ENCODE results near the gene MANEAL. TPM values are rescaled to one million over a fixed set of nuclear protein-coding genes. Genes with fewer than 3 reads are reported as not detected.

The MANEAL gene
- total and polyA plus RNA-seq, 2 of the 13 experiments (the other 11 are each of a cell fraction or from before 2014, with no cell fraction given), result 20.8 to 26.4 TPM

- ATAC-seq (no peak), FAIRE-seq (no peak), DNase-seq (ENCODE audit: low spot score) (no peak)
- WGBS (ENCODE audit: low lambda C conversion rate), result 96% methylated on average over 1 of the region's 1 CpG
- POLR2A ChIA-PET, result interaction anchor here (1.1 kb wide), 1 partner anchor 14 kb away, joined by 4 read pairs; no protein-coding TSS in a partner anchor
- H3K36me3 ChIP-seq (replicated peaks in 1 of 2; ENCODE audit: control insufficient read depth in 1 of 2, insufficient read depth in 2 of 2, low read length in 2 of 2), result peaks cover 14 to 42% of the 10 kb centered on the region in 2 experiments; a peak in 4 of 5 replicates
- no peak overlapping the region for H3K27ac ChIP-seq (ENCODE audit: extremely low read length, insufficient read depth, low read length)
- H3K79me2 ChIP-seq (ENCODE audit: insufficient read depth, low read length), result no peaks in the 10 kb centered on the region
- no peak overlapping the region for H2AFZ ChIP-seq (ENCODE audit: low read length)
- no peaks in the 10 kb centered on the region for H3K27me3 ChIP-seq (ENCODE audit: control insufficient read depth in 1 of 2, insufficient read depth in 2 of 2, low read length in 2 of 2)
- no peaks in the 10 kb centered on the region for H3K4me1 ChIP-seq (ENCODE audit: insufficient read depth, low read length)
- no peak for TF ChIP-seq ZNF543 (CRISPR knock-in tag; IDR thresholded peaks at IDR 0.05)
- no peak for TF ChIP-seq HES4 (CRISPR knock-in tag; IDR thresholded peaks at IDR 0.05; ENCODE audit: borderline replicate concordance)
- TF ChIP-seq PRPF4 (IDR thresholded peaks at IDR 0.05; ENCODE audit: low read depth, low read length, poor library complexity, severe bottlenecking), result no peak
- no peak for TF ChIP-seq AKAP8 (CRISPR knock-in tag; IDR thresholded peaks at IDR 0.05)
- TF ChIP-seq, protein P1, sequence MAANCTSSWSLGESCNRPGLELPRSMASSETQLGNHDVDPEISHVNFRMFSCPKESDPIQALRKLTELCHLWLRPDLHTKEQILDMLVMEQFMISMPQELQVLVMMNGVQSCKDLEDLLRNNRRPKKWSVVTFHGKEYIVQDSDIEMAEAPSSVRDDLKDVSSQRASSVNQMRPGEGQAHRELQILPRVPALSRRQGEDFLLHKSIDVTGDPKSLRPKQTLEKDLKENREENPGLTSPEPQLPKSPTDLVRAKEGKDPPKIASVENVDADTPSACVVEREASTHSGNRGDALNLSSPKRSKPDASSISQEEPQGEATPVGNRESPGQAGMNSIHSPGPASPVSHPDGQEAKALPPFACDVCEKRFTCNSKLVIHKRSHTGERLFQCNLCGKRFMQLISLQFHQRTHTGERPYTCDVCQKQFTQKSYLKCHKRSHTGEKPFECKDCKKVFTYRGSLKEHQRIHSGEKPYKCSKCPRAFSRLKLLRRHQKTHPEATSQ (CRISPR knock-in tag; IDR thresholded peaks at IDR 0.05; ENCODE audit: borderline replicate concordance), result no peak
- TF ChIP-seq YEATS2 (CRISPR knock-in tag; IDR thresholded peaks at IDR 0.05; ENCODE audit: borderline replicate concordance), result no peak
- no TSS peak for BruUV-seq (replicated peaks)
- no peak overlapping the region for H3K4me2 ChIP-seq (ENCODE audit: low read depth, low read length)
- no peaks in the 10 kb centered on the region for H3K9me3 ChIP-seq (ENCODE audit: low read length)
- in situ Hi-C loops (cut with HindIII; ENCODE audit: extremely low pct_ligation_motif_present, low pct_unique_long_range_greater_than_20kb), result no loop called here
- H3K9ac ChIP-seq (ENCODE audit: insufficient read depth, low read depth, low read length), result no peak overlapping the region
- CTCF ChIA-PET (ENCODE audit: low intra/inter-chr PET ratio, low total read pairs), result no interaction called here
- no peaks in the 10 kb centered on the region for H4K20me1 ChIP-seq (ENCODE audit: insufficient read depth, low read length)
- no peak overlapping the region for H3K4me3 ChIP-seq (replicated peaks in 1 of 3; ENCODE audit: insufficient read depth in 1 of 3, low read depth in 2 of 3, low read length in 3 of 3)
- intact Hi-C loops (cut with micrococcal nuclease; ENCODE audit: unreplicated experiment), result no loop called here
These were observed 47.1 kb downstream of the MANEAL start for GRCh38 chr1:37840711-37841110.

GRCh38 chr1:37841652-37842051, 48.0 kb downstream of the MANEAL start:
- no peaks in the 10 kb centered on the region for H3K79me2 ChIP-seq (ENCODE audit: insufficient read depth, low read length)
- no peak for ATAC-seq
- POLR2A ChIA-PET, result interaction anchor here (1.1 to 1.3 kb wide), 2 partner anchors 15 to 18 kb away, joined by 4 read pairs; partner anchors contain the start of gene MTF1

More at GRCh38 chr1:37841652-37842051, 48.0 kb downstream of the MANEAL start:
- Histone ChIP-seq H2AFZ (ENCODE audit: low read length) (no peak overlapping the region), H3K9me3 (ENCODE audit: low read length) (no peaks in the 10 kb centered on the region), H3K4me1 (ENCODE audit: insufficient read depth, low read length) (no peaks in the 10 kb centered on the region), H3K9ac (ENCODE audit: insufficient read depth, low read depth, low read length) (no peak overlapping the region), H3K27ac (ENCODE audit: extremely low read length, insufficient read depth, low read length) (no peak overlapping the region), H3K4me2 (ENCODE audit: low read depth, low read length) (no peak overlapping the region), H4K20me1 (ENCODE audit: insufficient read depth, low read length) (no peaks in the 10 kb centered on the region), H3K4me3 (replicated peaks in 1 of 3; ENCODE audit: insufficient read depth in 1 of 3, low read depth in 2 of 3, low read length in 3 of 3) (no peak overlapping the region), H3K27me3 (ENCODE audit: control insufficient read depth in 1 of 2, insufficient read depth in 2 of 2, low read length in 2 of 2) (no peaks in the 10 kb centered on the region), H3K36me3 (replicated peaks in 1 of 2; ENCODE audit: control insufficient read depth in 1 of 2, insufficient read depth in 2 of 2, low read length in 2 of 2) (peaks cover 14 to 34% of the 10 kb centered on the region in 2 experiments; a peak in 4 of 5 replicates)
- DNase-seq (ENCODE audit: low spot score), result no peak
- no peak for FAIRE-seq
- in situ Hi-C loops (cut with HindIII; ENCODE audit: extremely low pct_ligation_motif_present, low pct_unique_long_range_greater_than_20kb), result no loop called here
- CTCF ChIA-PET (ENCODE audit: low intra/inter-chr PET ratio, low total read pairs), result no interaction called here
- 82% methylated on average over 3 of the region's 3 CpGs for WGBS (ENCODE audit: low lambda C conversion rate)
- BruUV-seq (replicated peaks), result no TSS peak
- TF ChIP-seq RARG (CRISPR knock-in tag; IDR thresholded peaks at IDR 0.05; ENCODE audit: low read depth), result no peak
- no peak for TF ChIP-seq ZBTB1 (CRISPR knock-in tag; IDR thresholded peaks at IDR 0.05; ENCODE audit: borderline replicate concordance)
- peak; percentile 84 for TF ChIP-seq ZNF121 (CRISPR knock-in tag; IDR thresholded peaks at IDR 0.05)
- peak; percentile 57; the same call in 1 of the 2 replicates for TF ChIP-seq ZNF770 (CRISPR knock-in tag; IDR thresholded peaks at IDR 0.05)
- no peak for TF ChIP-seq RFXANK (CRISPR knock-in tag; IDR thresholded peaks at IDR 0.05)
- intact Hi-C loops (cut with micrococcal nuclease; ENCODE audit: unreplicated experiment), result no loop called here

All from HepG2 (cell line).